ENCODE data around the gene SRPRB. TPM values are rescaled to one million over a fixed set of nuclear protein-coding genes. Genes with fewer than 3 reads are reported as not detected.

Gene SRPRB
- total and polyA plus RNA-seq, 5 donors from 2014 or later = 23.8 to 57.2 (median 36.4) TPM

GRCh38 chr3:133803469-133803868 is 2.1 kb upstream of the SRPRB start:
- ATAC-seq (ENCODE audit: low read depth in 2 of 2) (no peak), DNase-seq (no peak)
- Mint-ChIP-seq H3K4me1 (peaks cover 12 to 34% (median 26%) of the 10 kb centered on the region in 4 donors), H3K36me3 (peaks cover 5% of the 10 kb centered on the region), H3K27me3 (peaks cover 34% of the 10 kb centered on the region), H3K9me3 (no peaks in the 10 kb centered on the region), H3K27ac (no peak overlapping the region), H3K4me3 (peak overlapping the region in 1 of 4 donors; percentile 20)
- Histone ChIP-seq H3K4me3 (ENCODE audit: low read depth, low read length) (no peak overlapping the region), H3K27me3 (ENCODE audit: control insufficient read depth, insufficient read depth, low read length) (peaks cover 6% of the 10 kb centered on the region), H3K9me3 (ENCODE audit: control insufficient read depth in 2 of 2, low read length in 2 of 2) (no peaks in the 10 kb centered on the region), H3K36me3 (ENCODE audit: control insufficient read depth, insufficient read depth, low read length) (peaks cover 12% of the 10 kb centered on the region), H3K27ac (ENCODE audit: insufficient read depth, low read length, poor library complexity, severe bottlenecking) (no peak overlapping the region), H3K4me1 (ENCODE audit: control insufficient read depth, insufficient read depth, low read length, poor library complexity, severe bottlenecking) (peaks cover 8% of the 10 kb centered on the region)

GRCh38 chr3:133804896-133805295 is 719 bp upstream of the SRPRB start:
- no peak for ATAC-seq (ENCODE audit: low read depth in 2 of 2)
- peaks cover 28% of the 10 kb centered on the region for H3K27me3 Mint-ChIP-seq
- peaks cover 6% of the 10 kb centered on the region for H3K36me3 Mint-ChIP-seq
- H3K4me3 ChIP-seq (ENCODE audit: low read depth, low read length) = peak overlapping the region; percentile 80
- H3K27me3 ChIP-seq (ENCODE audit: control insufficient read depth, insufficient read depth, low read length) = peaks cover 3% of the 10 kb centered on the region
- peak overlapping the region; percentile 93 to 97 (median 96) for H3K27ac Mint-ChIP-seq
- peaks cover 21% of the 10 kb centered on the region for H3K36me3 ChIP-seq (ENCODE audit: control insufficient read depth, insufficient read depth, low read length)
- peak overlapping the region; percentile 92 to 99 (median 96) for H3K4me3 Mint-ChIP-seq
- peaks cover 8% of the 10 kb centered on the region for H3K4me1 ChIP-seq (ENCODE audit: control insufficient read depth, insufficient read depth, low read length, poor library complexity, severe bottlenecking)
- peak overlapping the region; percentile 81 for H3K27ac ChIP-seq (ENCODE audit: insufficient read depth, low read length, poor library complexity, severe bottlenecking)
- H3K9me3 ChIP-seq (ENCODE audit: control insufficient read depth in 2 of 2, low read length in 2 of 2) = no peaks in the 10 kb centered on the region
- peaks cover 12 to 38% (median 29%) of the 10 kb centered on the region in 4 donors for H3K4me1 Mint-ChIP-seq
- no peaks in the 10 kb centered on the region for H3K9me3 Mint-ChIP-seq
- DNase-seq = no peak

GRCh38 chr3:133805384-133805701 is 272 bp upstream of the SRPRB start:
- H3K27ac ChIP-seq (ENCODE audit: insufficient read depth, low read length, poor library complexity, severe bottlenecking) = peak overlapping the region; percentile 81
- Mint-ChIP-seq H3K4me3 (peak overlapping the region; percentile 92 to 99 (median 96)), H3K36me3 (peaks cover 11% of the 10 kb centered on the region), H3K27ac (peak overlapping the region; percentile 93 to 97 (median 96)), H3K9me3 (no peaks in the 10 kb centered on the region), H3K4me1 (peaks cover 12 to 43% (median 32%) of the 10 kb centered on the region in 4 donors), H3K27me3 (peaks cover 23% of the 10 kb centered on the region)
- H3K36me3 ChIP-seq (ENCODE audit: control insufficient read depth, insufficient read depth, low read length) = peaks cover 25% of the 10 kb centered on the region
- H3K4me1 ChIP-seq (ENCODE audit: control insufficient read depth, insufficient read depth, low read length, poor library complexity, severe bottlenecking) = peaks cover 8% of the 10 kb centered on the region
- H3K4me3 ChIP-seq (ENCODE audit: low read depth, low read length) = peak overlapping the region; percentile 80
- DNase-seq = no peak
- H3K27me3 ChIP-seq (ENCODE audit: control insufficient read depth, insufficient read depth, low read length) = no peaks in the 10 kb centered on the region
- no peaks in the 10 kb centered on the region for H3K9me3 ChIP-seq (ENCODE audit: control insufficient read depth in 2 of 2, low read length in 2 of 2)
- no peak for ATAC-seq (ENCODE audit: low read depth in 2 of 2)

- Mint-ChIP-seq H3K27ac (peak overlapping the region in 1 of 3 donors; percentile 78), H3K4me3 (peak overlapping the region in 1 of 4 donors; percentile 36), H3K9me3 (no peaks in the 10 kb centered on the region), H3K36me3 (peaks cover 49% of the 10 kb centered on the region), H3K4me1 (peaks cover 18 to 33% (median 22%) of the 10 kb centered on the region in 4 donors), H3K27me3 (no peaks in the 10 kb centered on the region)
- Histone ChIP-seq H3K36me3 (ENCODE audit: control insufficient read depth, insufficient read depth, low read length) (peaks cover 80% of the 10 kb centered on the region), H3K4me1 (ENCODE audit: control insufficient read depth, insufficient read depth, low read length, poor library complexity, severe bottlenecking) (no peaks in the 10 kb centered on the region), H3K4me3 (ENCODE audit: low read depth, low read length) (no peak overlapping the region), H3K27ac (ENCODE audit: insufficient read depth, low read length, poor library complexity, severe bottlenecking) (no peak overlapping the region), H3K9me3 (ENCODE audit: control insufficient read depth in 2 of 2, low read length in 2 of 2) (no peaks in the 10 kb centered on the region), H3K27me3 (ENCODE audit: control insufficient read depth, insufficient read depth, low read length) (no peaks in the 10 kb centered on the region)
- DNase-seq (no peak), ATAC-seq (ENCODE audit: low read depth in 2 of 2) (no peak)
These were observed 7.3 kb downstream of the SRPRB start for GRCh38 chr3:133812872-133813271.

- Histone ChIP-seq H3K4me3 (ENCODE audit: low read depth, low read length) (no peak overlapping the region), H3K27me3 (ENCODE audit: control insufficient read depth, insufficient read depth, low read length) (no peaks in the 10 kb centered on the region), H3K36me3 (ENCODE audit: control insufficient read depth, insufficient read depth, low read length) (peaks cover 77% of the 10 kb centered on the region), H3K9me3 (ENCODE audit: control insufficient read depth in 2 of 2, low read length in 2 of 2) (no peaks in the 10 kb centered on the region), H3K4me1 (ENCODE audit: control insufficient read depth, insufficient read depth, low read length, poor library complexity, severe bottlenecking) (no peaks in the 10 kb centered on the region), H3K27ac (ENCODE audit: insufficient read depth, low read length, poor library complexity, severe bottlenecking) (no peak overlapping the region)
- DNase-seq = no peak
- Mint-ChIP-seq H3K4me1 (peaks cover 12 to 24% (median 18%) of the 10 kb centered on the region in 4 donors), H3K9me3 (no peaks in the 10 kb centered on the region), H3K4me3 (no peak overlapping the region), H3K36me3 (peaks cover 49% of the 10 kb centered on the region), H3K27me3 (no peaks in the 10 kb centered on the region), H3K27ac (no peak overlapping the region)
- ATAC-seq (ENCODE audit: low read depth in 2 of 2) = no peak
These were observed 9.8 kb downstream of the SRPRB start for GRCh38 chr3:133815386-133815785.

- no peak overlapping the region for H3K27ac ChIP-seq (ENCODE audit: insufficient read depth, low read length, poor library complexity, severe bottlenecking)
- Mint-ChIP-seq H3K4me3 (no peak overlapping the region), H3K9me3 (no peaks in the 10 kb centered on the region), H3K36me3 (peaks cover 58% of the 10 kb centered on the region), H3K4me1 (peaks cover 0 to 12% (median 11%) of the 10 kb centered on the region in 4 donors), H3K27ac (no peak overlapping the region), H3K27me3 (no peaks in the 10 kb centered on the region)
- H3K27me3 ChIP-seq (ENCODE audit: control insufficient read depth, insufficient read depth, low read length) = no peaks in the 10 kb centered on the region
- no peak for DNase-seq
- H3K4me3 ChIP-seq (ENCODE audit: low read depth, low read length) = no peak overlapping the region
- no peak for ATAC-seq (ENCODE audit: low read depth in 2 of 2)
- H3K9me3 ChIP-seq (ENCODE audit: control insufficient read depth in 2 of 2, low read length in 2 of 2) = no peaks in the 10 kb centered on the region
- H3K36me3 ChIP-seq (ENCODE audit: control insufficient read depth, insufficient read depth, low read length) = peaks cover 85% of the 10 kb centered on the region
- H3K4me1 ChIP-seq (ENCODE audit: control insufficient read depth, insufficient read depth, low read length, poor library complexity, severe bottlenecking) = no peaks in the 10 kb centered on the region
These were observed 14.5 kb downstream of the SRPRB start for GRCh38 chr3:133820129-133820528.

GRCh38 chr3:133820889-133821675 is 15.5 kb downstream of the SRPRB start:
- Histone ChIP-seq H3K27me3 (ENCODE audit: control insufficient read depth, insufficient read depth, low read length) (no peaks in the 10 kb centered on the region), H3K36me3 (ENCODE audit: control insufficient read depth, insufficient read depth, low read length) (peaks cover 80% of the 10 kb centered on the region), H3K27ac (ENCODE audit: insufficient read depth, low read length, poor library complexity, severe bottlenecking) (no peak overlapping the region), H3K4me3 (ENCODE audit: low read depth, low read length) (no peak overlapping the region), H3K9me3 (ENCODE audit: control insufficient read depth in 2 of 2, low read length in 2 of 2) (no peaks in the 10 kb centered on the region), H3K4me1 (ENCODE audit: control insufficient read depth, insufficient read depth, low read length, poor library complexity, severe bottlenecking) (no peaks in the 10 kb centered on the region)
- H3K4me3 Mint-ChIP-seq = no peak overlapping the region
- ATAC-seq (ENCODE audit: low read depth in 2 of 2) = no peak
- H3K4me1 Mint-ChIP-seq = peaks cover 0 to 11% (median 9%) of the 10 kb centered on the region in 4 donors
- H3K36me3 Mint-ChIP-seq = peaks cover 61% of the 10 kb centered on the region
- H3K27ac Mint-ChIP-seq = no peak overlapping the region
- DNase-seq = no peak
- no peaks in the 10 kb centered on the region for H3K27me3 Mint-ChIP-seq
- no peaks in the 10 kb centered on the region for H3K9me3 Mint-ChIP-seq

Measured in CD4-positive, CD25-positive, alpha-beta regulatory T cell (primary cell).